ENCODE results near the gene ADIPOR2. TPM values are rescaled to one million over a fixed set of nuclear protein-coding genes. Genes with fewer than 3 reads are reported as not detected.

The ADIPOR2 gene
- total RNA-seq, 5 donors from 2014 or later (not counting 1 experiment from before 2014, with no cell fraction given), result 21.7 to 35.0 (median 33.4) TPM

DNA sequence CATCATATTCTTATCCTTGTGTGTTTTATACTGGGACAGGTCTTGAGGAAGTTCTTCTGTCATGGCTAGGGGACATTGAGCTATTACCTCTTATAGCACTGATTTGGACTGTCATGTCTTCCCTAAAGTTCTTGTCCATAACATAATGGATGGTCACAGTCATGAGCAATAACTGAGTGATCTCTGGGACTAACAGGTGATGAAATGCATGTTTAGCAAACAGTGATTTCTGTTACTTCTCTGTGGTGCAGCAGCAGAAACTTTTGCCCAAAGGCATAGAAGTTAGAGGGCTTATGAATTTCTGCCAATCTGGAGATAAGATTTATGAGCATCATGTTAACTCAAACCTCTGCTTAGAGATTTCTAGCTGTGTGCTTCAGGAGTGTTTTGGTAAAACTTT lies 5.9 kb downstream of the ADIPOR2 start:
- Mint-ChIP-seq H3K9me3 (no peaks in the 10 kb centered on the region), H3K4me1 (peaks cover 72 to 73% (median 72%) of the 10 kb centered on the region in 3 donors), H3K27ac (no peak overlapping the region), H3K27me3 (no peaks in the 10 kb centered on the region), H3K36me3 (peaks cover 10% of the 10 kb centered on the region), H3K4me3 (no peak overlapping the region)
- no peak overlapping the region for H3K4me3 ChIP-seq (ENCODE audit: control insufficient read depth in 1 of 2, extremely low read depth in 1 of 2, low read length in 1 of 2)
- CTCF ChIA-PET, result interaction anchor here in 1 of 2 donors (0.6 kb wide), 1 partner anchor 95 kb away, joined by 3 read pairs; no protein-coding TSS in a partner anchor
- H3K27me3 ChIP-seq (replicated peaks in 1 of 2; ENCODE audit: control insufficient read depth in 2 of 2, extremely low read depth in 1 of 2, insufficient read depth in 2 of 2, low read length in 1 of 2), result no peaks in the 10 kb centered on the region
- DNase-seq, result no peak
- no peak overlapping the region for H3K27ac ChIP-seq (ENCODE audit: low read length)
- POLR2A ChIA-PET, result interaction anchor here in 1 of 2 donors (0.6 kb wide), 1 partner anchor 457 kb away, joined by 3 read pairs; no protein-coding TSS in a partner anchor
- H3K4me1 ChIP-seq (ENCODE audit: control insufficient read depth in 1 of 2, extremely low read depth in 1 of 2, insufficient read depth in 2 of 2, low read length in 2 of 2), result peaks cover 5 to 18% of the 10 kb centered on the region in 2 experiments
- no peaks in the 10 kb centered on the region for H3K36me3 ChIP-seq (ENCODE audit: control insufficient read depth in 2 of 2, extremely low read depth in 1 of 2, insufficient read depth in 1 of 2, low read length in 1 of 2)
- no peak for ATAC-seq (replicated peaks in 1 of 4)
- no peaks in the 10 kb centered on the region for H3K9me3 ChIP-seq

DNA sequence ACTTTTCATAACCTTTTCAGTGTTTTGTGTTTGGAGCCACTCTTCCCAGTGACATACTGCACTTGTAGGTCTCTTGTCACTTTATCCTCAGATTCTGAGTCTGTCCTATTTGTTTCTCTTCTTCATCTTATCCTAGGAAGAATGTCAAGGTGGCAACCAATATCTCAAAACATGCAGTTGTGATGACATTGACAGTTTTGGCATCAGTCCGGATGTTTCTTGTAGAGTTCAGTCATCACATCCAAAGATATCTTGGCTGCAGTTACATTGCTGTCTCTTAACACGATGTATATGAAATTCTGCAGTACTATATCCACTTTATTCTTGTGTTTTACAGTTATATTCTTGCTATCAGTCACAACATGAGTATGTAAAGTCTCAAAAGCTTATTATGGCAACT lies 6.4 kb downstream of the ADIPOR2 start:
- no peak overlapping the region for H3K27ac Mint-ChIP-seq
- H3K36me3 ChIP-seq (ENCODE audit: control insufficient read depth in 2 of 2, extremely low read depth in 1 of 2, insufficient read depth in 1 of 2, low read length in 1 of 2), result no peaks in the 10 kb centered on the region
- 100% methylated on average over 1 of the region's 2 CpGs for WGBS (ENCODE audit: insufficient coverage)

DNA sequence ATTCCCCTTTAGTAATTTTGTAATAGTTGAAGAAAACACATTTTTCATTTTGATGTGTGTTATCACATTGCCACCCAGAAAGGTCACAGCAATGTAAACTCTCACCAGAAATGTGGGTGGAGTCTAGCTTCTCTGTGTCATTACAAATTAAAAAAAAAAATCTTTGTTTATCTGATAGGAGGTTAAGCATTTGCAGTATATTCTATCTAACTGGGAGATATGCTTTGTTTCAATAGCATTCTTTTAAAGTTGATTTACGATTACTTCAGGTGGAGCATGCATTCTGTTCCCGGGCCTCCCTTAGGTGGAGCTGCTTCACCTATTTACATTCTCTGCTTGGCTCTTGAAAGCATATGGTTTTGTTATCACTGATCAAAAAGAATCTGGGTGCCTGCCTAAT lies 7.8 kb downstream of the ADIPOR2 start:
- Mint-ChIP-seq H3K4me3 (no peak overlapping the region), H3K27me3 (no peaks in the 10 kb centered on the region), H3K4me1 (peaks cover 66 to 72% (median 68%) of the 10 kb centered on the region in 3 donors), H3K27ac (no peak overlapping the region), H3K9me3 (no peaks in the 10 kb centered on the region), H3K36me3 (peaks cover 8% of the 10 kb centered on the region)
- no peaks in the 10 kb centered on the region for H3K27me3 ChIP-seq (replicated peaks in 1 of 2; ENCODE audit: control insufficient read depth in 2 of 2, extremely low read depth in 1 of 2, insufficient read depth in 2 of 2, low read length in 1 of 2)
- WGBS (ENCODE audit: insufficient coverage), result no CpG with 5 or more reads among the region's 2 CpGs
- H3K4me1 ChIP-seq (ENCODE audit: control insufficient read depth in 1 of 2, extremely low read depth in 1 of 2, insufficient read depth in 2 of 2, low read length in 2 of 2), result peaks cover 2 to 12% of the 10 kb centered on the region in 2 experiments
- no peaks in the 10 kb centered on the region for H3K9me3 ChIP-seq
- POLR2A ChIA-PET, result no interaction called here
- no peak for DNase-seq
- CTCF ChIA-PET, result interaction anchor here in 1 of 2 donors (1.2 to 1.7 kb wide), 2 partner anchors 45 to 241 kb away, joined by 4 to 5 read pairs; no protein-coding TSS in a partner anchor
- no peaks in the 10 kb centered on the region for H3K36me3 ChIP-seq (ENCODE audit: control insufficient read depth in 2 of 2, extremely low read depth in 1 of 2, insufficient read depth in 1 of 2, low read length in 1 of 2)
- ATAC-seq (replicated peaks in 1 of 4), result no peak
- no peak overlapping the region for H3K4me3 ChIP-seq (ENCODE audit: control insufficient read depth in 1 of 2, extremely low read depth in 1 of 2, low read length in 1 of 2)
- no peak overlapping the region for H3K27ac ChIP-seq (ENCODE audit: low read length)

More for the DNA sequence above, 6.4 kb downstream of the ADIPOR2 start:
- Mint-ChIP-seq H3K4me1 (peaks cover 71 to 72% (median 71%) of the 10 kb centered on the region in 3 donors), H3K27me3 (no peaks in the 10 kb centered on the region), H3K4me3 (no peak overlapping the region), H3K9me3 (no peaks in the 10 kb centered on the region), H3K36me3 (peaks cover 10% of the 10 kb centered on the region)
- H3K27me3 ChIP-seq (replicated peaks in 1 of 2; ENCODE audit: control insufficient read depth in 2 of 2, extremely low read depth in 1 of 2, insufficient read depth in 2 of 2, low read length in 1 of 2), result no peaks in the 10 kb centered on the region
- CTCF ChIA-PET, result interaction anchor here (0.6 to 1.7 kb wide), 7 partner anchors 8 to 243 kb away, joined by 3 to 5 read pairs (median 4); no protein-coding TSS in a partner anchor
- POLR2A ChIA-PET, result interaction anchor here in 1 of 2 donors (0.6 kb wide), 2 partner anchors 457 to 1831 kb away, joined by 3 read pairs; no protein-coding TSS in a partner anchor
- no peaks in the 10 kb centered on the region for H3K9me3 ChIP-seq
- no peak overlapping the region for H3K27ac ChIP-seq (ENCODE audit: low read length)
- DNase-seq (no peak), ATAC-seq (replicated peaks in 1 of 4) (no peak)
- no peak overlapping the region for H3K4me3 ChIP-seq (ENCODE audit: control insufficient read depth in 1 of 2, extremely low read depth in 1 of 2, low read length in 1 of 2)
- peaks cover 2 to 18% of the 10 kb centered on the region in 2 experiments for H3K4me1 ChIP-seq (ENCODE audit: control insufficient read depth in 1 of 2, extremely low read depth in 1 of 2, insufficient read depth in 2 of 2, low read length in 2 of 2)

DNA sequence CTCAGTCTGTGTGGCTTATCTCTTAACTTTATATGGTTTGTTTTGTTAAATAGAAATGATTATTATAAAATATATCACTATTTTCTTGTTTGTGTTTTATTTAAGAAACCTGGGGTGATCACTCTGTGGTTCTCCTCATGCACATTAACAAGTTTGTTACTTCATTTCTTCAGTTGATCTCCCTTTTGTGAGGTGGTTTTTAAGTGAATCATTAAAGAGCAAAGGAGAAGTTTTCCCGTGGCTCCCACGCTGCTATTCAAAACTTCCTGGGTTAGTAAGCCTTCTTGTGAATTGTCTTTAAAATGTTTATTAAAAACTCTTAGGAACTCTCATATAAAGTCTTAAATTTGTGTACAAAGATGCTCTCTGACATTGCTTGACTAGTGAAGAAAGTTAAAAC lies 11.8 kb downstream of the ADIPOR2 start:
- ATAC-seq (replicated peaks in 1 of 4) (no peak), DNase-seq (no peak)
- Mint-ChIP-seq H3K4me1 (peaks cover 65 to 81% (median 70%) of the 10 kb centered on the region in 3 donors), H3K27me3 (no peaks in the 10 kb centered on the region), H3K9me3 (no peaks in the 10 kb centered on the region), H3K27ac (no peak overlapping the region), H3K4me3 (no peak overlapping the region), H3K36me3 (no peaks in the 10 kb centered on the region)
- Histone ChIP-seq H3K36me3 (ENCODE audit: control insufficient read depth in 2 of 2, extremely low read depth in 1 of 2, insufficient read depth in 1 of 2, low read length in 1 of 2) (no peaks in the 10 kb centered on the region), H3K9me3 (no peaks in the 10 kb centered on the region), H3K27ac (ENCODE audit: low read length) (no peak overlapping the region), H3K4me3 (ENCODE audit: control insufficient read depth in 1 of 2, extremely low read depth in 1 of 2, low read length in 1 of 2) (no peak overlapping the region), H3K4me1 (ENCODE audit: control insufficient read depth in 1 of 2, extremely low read depth in 1 of 2, insufficient read depth in 2 of 2, low read length in 2 of 2) (peaks cover 4 to 14% of the 10 kb centered on the region in 2 experiments), H3K27me3 (replicated peaks in 1 of 2; ENCODE audit: control insufficient read depth in 2 of 2, extremely low read depth in 1 of 2, insufficient read depth in 2 of 2, low read length in 1 of 2) (no peaks in the 10 kb centered on the region)
- ChIA-PET POLR2A (no interaction called here), CTCF (interaction anchor here in 1 of 2 donors (1.2 kb wide), 1 partner anchor 237 kb away, joined by 4 read pairs; no protein-coding TSS in a partner anchor)
- WGBS (ENCODE audit: insufficient coverage), result no CpG with 5 or more reads among the region's 2 CpGs

DNA sequence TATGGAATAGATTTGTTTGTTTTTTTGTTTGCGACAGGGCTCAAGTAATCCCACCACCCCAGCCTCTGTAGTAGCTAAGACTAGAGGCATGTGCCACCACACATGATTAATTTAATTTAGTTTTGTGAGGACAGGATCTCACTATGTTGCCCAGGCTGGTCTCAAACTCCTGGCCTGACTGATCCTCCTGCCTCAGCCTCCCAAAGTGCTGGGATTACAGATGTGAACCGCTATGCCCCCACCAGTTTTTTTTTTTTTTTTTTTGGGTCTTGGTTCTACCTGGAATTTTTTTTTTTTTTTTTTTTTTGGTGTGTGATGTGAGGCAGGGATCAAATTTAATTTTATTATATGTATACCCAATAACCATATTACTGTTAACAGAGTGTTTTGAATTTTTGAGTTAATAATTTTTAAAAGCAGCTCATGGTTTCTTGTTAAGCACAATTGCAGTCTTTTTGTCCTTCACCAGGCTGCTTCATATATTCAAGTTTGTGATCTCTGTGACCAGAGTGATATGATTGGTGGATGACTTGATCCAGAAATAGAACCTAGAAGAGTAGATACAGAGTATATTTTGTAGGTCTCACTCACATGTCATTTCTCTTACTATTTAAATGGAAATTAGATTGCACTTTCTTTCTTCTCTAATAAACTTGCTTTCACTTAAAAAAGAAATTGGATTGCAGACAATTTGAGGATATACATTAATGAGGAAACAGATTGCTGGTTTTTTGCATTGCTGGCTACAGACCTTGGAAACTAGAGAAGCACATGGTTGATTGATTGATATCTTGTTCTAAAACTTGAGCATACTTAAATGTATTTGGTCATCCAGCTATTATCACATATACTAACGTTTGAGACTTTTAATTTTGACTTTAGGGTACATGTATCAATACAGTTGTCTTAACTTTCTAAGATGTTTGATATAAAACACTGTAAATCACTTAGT lies 13.2 kb downstream of the ADIPOR2 start:
- Mint-ChIP-seq H3K4me3 (no peak overlapping the region), H3K9me3 (no peaks in the 10 kb centered on the region), H3K27me3 (no peaks in the 10 kb centered on the region), H3K36me3 (no peaks in the 10 kb centered on the region), H3K4me1 (peaks cover 61 to 80% (median 65%) of the 10 kb centered on the region in 3 donors), H3K27ac (no peak overlapping the region)
- DNase-seq (no peak), ATAC-seq (replicated peaks in 1 of 4) (no peak)
- Histone ChIP-seq H3K27ac (ENCODE audit: low read length) (peak overlapping the region; percentile 8), H3K4me3 (ENCODE audit: control insufficient read depth in 1 of 2, extremely low read depth in 1 of 2, low read length in 1 of 2) (no peak overlapping the region), H3K27me3 (replicated peaks in 1 of 2; ENCODE audit: control insufficient read depth in 2 of 2, extremely low read depth in 1 of 2, insufficient read depth in 2 of 2, low read length in 1 of 2) (no peaks in the 10 kb centered on the region), H3K36me3 (ENCODE audit: control insufficient read depth in 2 of 2, extremely low read depth in 1 of 2, insufficient read depth in 1 of 2, low read length in 1 of 2) (no peaks in the 10 kb centered on the region), H3K4me1 (ENCODE audit: control insufficient read depth in 1 of 2, extremely low read depth in 1 of 2, insufficient read depth in 2 of 2, low read length in 2 of 2) (peaks cover 2 to 8% of the 10 kb centered on the region in 2 experiments), H3K9me3 (no peaks in the 10 kb centered on the region)
- ChIA-PET CTCF (interaction anchor here (0.6 to 1.2 kb wide), 3 partner anchors 16 to 236 kb away, joined by 3 to 8 read pairs (median 4); no protein-coding TSS in a partner anchor), POLR2A (no interaction called here)
- WGBS (ENCODE audit: insufficient coverage), result no CpG with 5 or more reads among the region's 3 CpGs

DNA sequence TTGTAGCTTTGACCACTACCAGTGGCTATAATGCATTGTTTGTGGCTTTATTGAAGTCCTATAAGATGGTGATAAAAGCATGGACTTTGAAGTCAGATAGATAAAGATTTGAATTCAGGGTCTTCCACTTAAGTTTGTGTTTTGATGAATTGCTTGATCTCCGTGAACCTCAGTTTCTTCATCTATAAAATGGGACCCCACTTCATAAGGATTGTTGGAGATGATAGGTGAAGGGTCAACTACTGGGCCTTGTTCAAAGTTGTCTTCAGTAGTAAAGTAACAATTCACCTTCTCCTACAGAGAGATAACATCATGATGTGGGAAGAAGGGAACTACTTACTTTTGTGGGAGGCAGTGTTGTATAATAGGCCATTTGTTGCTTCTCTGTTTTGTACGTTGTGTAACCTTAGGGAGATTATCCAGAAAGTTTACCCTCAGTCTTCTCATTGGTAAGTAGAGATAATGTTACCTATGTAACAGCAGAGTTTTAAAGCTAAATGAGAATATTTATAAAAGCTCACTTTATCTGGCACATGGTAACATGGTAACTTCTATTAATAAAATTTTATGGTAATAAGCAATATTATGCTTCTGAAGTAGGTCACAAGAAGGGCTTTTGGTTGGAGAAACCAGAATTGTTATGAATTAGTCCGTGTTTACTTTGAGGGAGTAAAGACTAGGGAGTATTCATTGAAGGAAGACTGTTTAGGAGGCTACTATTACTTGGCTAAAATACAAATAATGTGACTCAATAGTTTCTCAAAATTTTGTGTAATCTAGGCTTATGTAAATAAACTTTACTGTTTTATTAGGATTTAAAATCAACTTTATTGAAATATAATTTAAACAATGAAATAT lies 15.1 kb downstream of the ADIPOR2 start:
- peaks cover 0 to 4% of the 10 kb centered on the region in 2 donors for H3K36me3 ChIP-seq (ENCODE audit: control insufficient read depth in 2 of 2, extremely low read depth in 1 of 2, insufficient read depth in 1 of 2, low read length in 1 of 2)
- H3K9me3 ChIP-seq, result no peaks in the 10 kb centered on the region
- POLR2A ChIA-PET, result no interaction called here
- H3K9me3 Mint-ChIP-seq, result no peaks in the 10 kb centered on the region
- H3K27ac Mint-ChIP-seq, result no peak overlapping the region
- peaks cover 2 to 8% of the 10 kb centered on the region in 2 experiments for H3K4me1 ChIP-seq (ENCODE audit: control insufficient read depth in 1 of 2, extremely low read depth in 1 of 2, insufficient read depth in 2 of 2, low read length in 2 of 2)
- no peaks in the 10 kb centered on the region for H3K36me3 Mint-ChIP-seq
- H3K4me1 Mint-ChIP-seq, result peaks cover 59 to 82% (median 67%) of the 10 kb centered on the region in 3 donors
- no peak overlapping the region for H3K4me3 Mint-ChIP-seq
- CTCF ChIA-PET, result no interaction called here
- no peaks in the 10 kb centered on the region for H3K27me3 Mint-ChIP-seq
- no CpG with 5 or more reads among the region's 3 CpGs for WGBS (ENCODE audit: insufficient coverage)
- ATAC-seq (replicated peaks in 1 of 4) (no peak), DNase-seq (no peak)
- no peaks in the 10 kb centered on the region for H3K27me3 ChIP-seq (replicated peaks in 1 of 2; ENCODE audit: control insufficient read depth in 2 of 2, extremely low read depth in 1 of 2, insufficient read depth in 2 of 2, low read length in 1 of 2)
- H3K27ac ChIP-seq (ENCODE audit: low read length), result no peak overlapping the region
- no peak overlapping the region for H3K4me3 ChIP-seq (ENCODE audit: control insufficient read depth in 1 of 2, extremely low read depth in 1 of 2, low read length in 1 of 2)
